ENCODE results near the gene CCDC61. TPM values are rescaled to one million over a fixed set of nuclear protein-coding genes. Genes with fewer than 3 reads are reported as not detected.

The CCDC61 gene
- total and polyA plus RNA-seq, 5 donors from 2014 or later: 7.1 to 12.6 (median 8.9) TPM

DNA sequence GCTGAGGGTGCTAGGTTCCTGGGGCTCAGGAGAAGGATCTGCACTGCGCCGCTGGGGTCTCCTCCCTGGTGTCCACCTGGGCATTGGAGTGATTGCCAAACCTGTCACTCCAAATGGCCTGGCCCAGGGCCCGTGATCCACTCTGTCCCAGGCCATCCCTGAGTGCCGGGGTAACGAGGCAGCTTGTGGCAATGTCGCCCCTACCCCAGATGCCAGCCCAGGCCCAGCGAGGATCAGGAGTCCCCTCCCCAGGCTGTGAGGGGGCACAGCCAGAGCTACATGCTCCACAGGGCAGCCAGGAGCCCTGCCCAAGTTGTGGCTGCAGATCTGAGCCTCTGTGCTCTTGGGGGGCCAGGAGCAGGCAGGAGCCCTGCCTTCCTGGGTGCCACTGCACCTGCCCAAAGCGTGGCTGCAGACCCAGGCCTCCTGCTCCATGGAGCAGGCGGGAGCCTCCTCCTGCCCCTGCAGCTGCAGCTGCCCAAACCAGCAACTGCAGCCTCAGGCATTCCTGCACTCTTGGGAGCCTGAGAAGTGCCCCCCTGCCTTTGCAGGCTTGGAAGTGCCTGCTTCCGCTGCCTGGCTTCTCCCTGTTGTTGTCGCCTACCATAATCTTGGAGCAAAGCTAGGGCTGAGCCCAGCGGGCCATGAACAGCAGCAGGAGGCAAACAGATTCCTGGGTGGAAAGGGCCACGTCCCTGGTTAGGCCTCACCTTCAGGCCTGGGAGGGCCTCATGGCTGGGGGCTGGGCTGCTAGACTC is 40.9 kb downstream of the CCDC61 start:
- no peaks in the 10 kb centered on the region for H3K36me3 ChIP-seq (ENCODE audit: control insufficient read depth, insufficient read depth, low read length)
- H3K27me3 ChIP-seq (ENCODE audit: control insufficient read depth, insufficient read depth, low read length): peaks cover 3% of the 10 kb centered on the region
- no peaks in the 10 kb centered on the region for H3K4me1 ChIP-seq (ENCODE audit: control insufficient read depth, insufficient read depth, low read length, poor library complexity, severe bottlenecking)
- H3K9me3 ChIP-seq (ENCODE audit: control insufficient read depth in 2 of 2, low read length in 2 of 2): no peaks in the 10 kb centered on the region
- no peak for DNase-seq
- Mint-ChIP-seq H3K36me3 (peaks cover 3% of the 10 kb centered on the region), H3K9me3 (peaks cover 0 to 5% (median 0%) of the 10 kb centered on the region in 7 donors), H3K27ac (no peak overlapping the region), H3K27me3 (peaks cover 22% of the 10 kb centered on the region), H3K4me1 (no peaks in the 10 kb centered on the region), H3K4me3 (no peak overlapping the region)
- no peak overlapping the region for H3K4me3 ChIP-seq (ENCODE audit: low read depth, low read length)
- no peak for ATAC-seq (ENCODE audit: low read depth in 2 of 2)
- no peak overlapping the region for H3K27ac ChIP-seq (ENCODE audit: insufficient read depth, low read length, poor library complexity, severe bottlenecking)

DNA sequence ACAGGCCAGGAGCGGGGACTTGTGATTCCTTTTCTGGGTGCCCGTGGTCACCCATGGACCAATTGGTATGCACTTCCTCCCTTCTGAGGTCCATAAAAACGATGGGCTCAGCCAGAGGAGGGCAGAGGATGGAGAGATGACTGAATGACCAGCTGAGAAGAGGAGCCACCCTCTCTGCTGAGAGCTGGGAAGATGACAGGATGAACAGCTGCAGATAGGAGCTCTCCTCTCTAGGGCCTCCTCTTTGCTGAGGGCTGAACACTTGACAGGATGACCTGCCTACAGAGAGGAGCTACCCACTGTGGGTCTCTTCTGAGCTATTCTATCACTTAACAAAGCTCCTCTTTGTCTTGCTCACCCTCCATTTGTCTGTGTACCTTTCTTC is 41.5 kb downstream of the CCDC61 start:
- no peak overlapping the region for H3K27ac Mint-ChIP-seq
- no peaks in the 10 kb centered on the region for H3K4me1 Mint-ChIP-seq
- peaks cover 3% of the 10 kb centered on the region for H3K36me3 Mint-ChIP-seq
- Histone ChIP-seq H3K27me3 (ENCODE audit: control insufficient read depth, insufficient read depth, low read length) (peaks cover 3% of the 10 kb centered on the region), H3K9me3 (ENCODE audit: control insufficient read depth in 2 of 2, low read length in 2 of 2) (no peaks in the 10 kb centered on the region), H3K4me3 (ENCODE audit: low read depth, low read length) (no peak overlapping the region), H3K27ac (ENCODE audit: insufficient read depth, low read length, poor library complexity, severe bottlenecking) (no peak overlapping the region), H3K36me3 (ENCODE audit: control insufficient read depth, insufficient read depth, low read length) (no peaks in the 10 kb centered on the region), H3K4me1 (ENCODE audit: control insufficient read depth, insufficient read depth, low read length, poor library complexity, severe bottlenecking) (no peaks in the 10 kb centered on the region)
- H3K27me3 Mint-ChIP-seq: peaks cover 25% of the 10 kb centered on the region
- no peak for ATAC-seq (ENCODE audit: low read depth in 2 of 2)
- no peak overlapping the region for H3K4me3 Mint-ChIP-seq
- no peak for DNase-seq
- peaks cover 0 to 5% (median 0%) of the 10 kb centered on the region in 7 donors for H3K9me3 Mint-ChIP-seq

DNA sequence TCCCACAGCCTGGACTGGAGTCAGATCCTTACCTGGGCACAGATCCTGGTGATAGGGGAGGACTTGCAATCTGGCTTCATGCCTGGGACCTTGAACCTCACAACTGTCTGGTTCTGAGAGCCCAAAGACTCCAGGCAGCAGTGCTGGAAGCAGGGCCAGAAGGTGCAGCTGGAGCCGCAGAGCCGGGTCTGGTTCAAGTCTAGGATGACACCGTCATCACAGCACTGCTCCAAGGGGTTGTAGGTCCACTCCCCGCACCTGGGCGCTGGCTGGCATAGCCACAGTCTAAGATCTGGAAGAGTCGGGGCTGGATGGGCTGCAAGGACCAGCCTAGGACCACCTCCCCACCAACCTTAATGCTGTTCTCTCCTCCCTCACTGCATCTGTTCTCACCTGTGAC is 44.9 kb downstream of the CCDC61 start:
- Mint-ChIP-seq H3K9me3 (peaks cover 0 to 6% (median 0%) of the 10 kb centered on the region in 7 donors), H3K27ac (no peak overlapping the region), H3K27me3 (peaks cover 48% of the 10 kb centered on the region)

DNA sequence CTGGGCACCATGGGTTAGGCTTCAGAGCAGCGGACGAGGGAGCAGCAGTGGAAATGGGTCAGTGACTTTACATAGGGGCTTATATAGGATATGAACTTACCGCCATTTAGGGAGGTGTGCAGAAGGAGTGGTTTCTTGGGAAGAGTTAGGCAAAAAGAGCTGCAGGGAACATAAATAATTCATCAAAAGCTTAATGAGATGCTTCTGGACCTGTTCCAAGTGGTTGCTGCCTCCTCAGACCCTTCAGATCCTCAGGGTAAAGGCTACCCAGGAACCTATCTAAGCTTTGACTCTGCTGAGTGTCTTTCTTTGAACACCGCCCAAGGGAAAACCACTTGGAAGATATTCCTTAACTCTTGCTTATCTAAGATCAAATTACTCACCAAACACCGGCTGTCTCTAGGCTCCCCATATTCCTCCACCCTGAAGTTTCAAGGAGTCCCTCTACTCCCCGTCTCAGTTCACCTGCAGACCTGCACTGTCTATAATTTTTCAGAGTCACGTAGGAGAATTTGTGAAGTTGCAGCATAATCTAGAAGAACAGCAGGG is 45.8 kb downstream of the CCDC61 start, which contains the start of gene IGFL4:
TSS of gene IGFL4 (minus strand) at position 51 of the 549 bp plus-strand sequence. CDS start at position 11, 40 bp downstream.
- no peaks in the 10 kb centered on the region for H3K4me1 Mint-ChIP-seq
- peaks cover 23% of the 10 kb centered on the region for H3K27me3 ChIP-seq (ENCODE audit: control insufficient read depth, insufficient read depth, low read length)
- no peaks in the 10 kb centered on the region for H3K36me3 Mint-ChIP-seq
- no peak for ATAC-seq (ENCODE audit: low read depth in 2 of 2)
- no peak within 1 kb of the TSS for H3K4me3 Mint-ChIP-seq
- H3K9me3 ChIP-seq (ENCODE audit: control insufficient read depth in 2 of 2, low read length in 2 of 2): peaks cover 0 to 4% of the 10 kb centered on the region in 2 experiments
- peaks cover 0 to 6% (median 0%) of the 10 kb centered on the region in 7 donors for H3K9me3 Mint-ChIP-seq
- H3K4me1 ChIP-seq (ENCODE audit: control insufficient read depth, insufficient read depth, low read length, poor library complexity, severe bottlenecking): no peaks in the 10 kb centered on the region
- H3K27ac Mint-ChIP-seq: no peak within 1 kb of the TSS
- DNase-seq: no peak
- peaks cover 43% of the 10 kb centered on the region for H3K27me3 Mint-ChIP-seq
- H3K4me3 ChIP-seq (ENCODE audit: low read depth, low read length): no peak within 1 kb of the TSS
- no peaks in the 10 kb centered on the region for H3K36me3 ChIP-seq (ENCODE audit: control insufficient read depth, insufficient read depth, low read length)
- H3K27ac ChIP-seq (ENCODE audit: insufficient read depth, low read length, poor library complexity, severe bottlenecking): no peak within 1 kb of the TSS

More for the DNA sequence above, 44.9 kb downstream of the CCDC61 start:
- Mint-ChIP-seq H3K4me3 (no peak overlapping the region), H3K4me1 (no peaks in the 10 kb centered on the region), H3K36me3 (no peaks in the 10 kb centered on the region)
- peaks cover 19% of the 10 kb centered on the region for H3K27me3 ChIP-seq (ENCODE audit: control insufficient read depth, insufficient read depth, low read length)
- H3K9me3 ChIP-seq (ENCODE audit: control insufficient read depth in 2 of 2, low read length in 2 of 2): peaks cover 0 to 4% of the 10 kb centered on the region in 2 experiments
- H3K36me3 ChIP-seq (ENCODE audit: control insufficient read depth, insufficient read depth, low read length): no peaks in the 10 kb centered on the region
- no peak overlapping the region for H3K27ac ChIP-seq (ENCODE audit: insufficient read depth, low read length, poor library complexity, severe bottlenecking)
- no peaks in the 10 kb centered on the region for H3K4me1 ChIP-seq (ENCODE audit: control insufficient read depth, insufficient read depth, low read length, poor library complexity, severe bottlenecking)
- DNase-seq (no peak), ATAC-seq (ENCODE audit: low read depth in 2 of 2) (no peak)
- H3K4me3 ChIP-seq (ENCODE audit: low read depth, low read length): no peak overlapping the region

DNA sequence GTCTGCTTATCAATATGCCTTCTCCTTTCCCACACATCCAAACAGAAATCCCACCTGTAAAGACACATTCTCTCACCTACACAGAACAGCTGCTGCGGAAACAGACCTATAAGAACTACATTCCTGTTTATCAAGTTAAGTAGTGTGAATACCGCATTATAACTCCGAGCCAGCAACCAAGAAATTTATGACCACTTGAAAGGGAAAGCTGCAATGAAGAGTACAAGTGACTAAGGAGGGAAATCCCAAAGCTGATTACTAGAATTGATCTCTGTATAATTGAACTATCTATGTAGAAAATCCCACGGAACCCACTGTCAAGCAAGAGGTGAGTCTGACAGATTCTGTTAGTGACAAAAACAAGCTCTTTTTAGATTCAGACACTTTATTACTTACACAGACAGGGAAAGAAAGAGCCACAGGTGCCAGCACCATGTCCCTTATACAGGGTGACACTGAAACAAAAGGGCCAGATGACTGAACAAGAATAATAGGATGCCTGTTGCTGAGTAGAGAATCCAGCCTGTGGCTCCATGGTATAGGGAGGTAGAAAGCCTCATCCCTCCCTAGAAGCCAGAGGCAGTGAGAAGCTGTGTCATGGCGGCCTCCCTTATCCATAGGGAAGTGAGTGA is 47.1 kb downstream of the CCDC61 start:
- peaks cover 48% of the 10 kb centered on the region for H3K27me3 Mint-ChIP-seq

DNA sequence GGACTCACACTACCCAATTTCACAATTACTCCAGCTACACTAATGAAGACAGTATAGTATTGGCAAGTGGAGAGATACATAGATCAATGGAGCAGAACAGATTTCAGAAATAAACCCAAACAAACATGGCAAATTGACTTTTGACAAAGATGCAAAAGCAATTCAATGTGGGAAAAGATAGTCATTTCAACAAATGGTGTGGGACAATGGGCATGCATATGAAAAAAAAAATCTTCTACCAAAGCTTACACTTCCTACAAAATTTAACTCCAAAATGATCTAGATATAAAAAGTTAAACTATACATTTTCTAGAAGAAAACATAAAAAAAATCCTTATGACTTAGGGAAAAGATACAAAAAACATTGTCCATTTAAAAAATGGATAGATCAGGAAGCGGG is 48.3 kb downstream of the CCDC61 start:
- H3K36me3 Mint-ChIP-seq: no peaks in the 10 kb centered on the region
- no peak for ATAC-seq (ENCODE audit: low read depth in 2 of 2)
- H3K27me3 Mint-ChIP-seq: peaks cover 56% of the 10 kb centered on the region
- Histone ChIP-seq H3K4me3 (ENCODE audit: low read depth, low read length) (no peak overlapping the region), H3K27ac (ENCODE audit: insufficient read depth, low read length, poor library complexity, severe bottlenecking) (no peak overlapping the region), H3K4me1 (ENCODE audit: control insufficient read depth, insufficient read depth, low read length, poor library complexity, severe bottlenecking) (no peaks in the 10 kb centered on the region), H3K27me3 (ENCODE audit: control insufficient read depth, insufficient read depth, low read length) (peaks cover 29% of the 10 kb centered on the region), H3K9me3 (ENCODE audit: control insufficient read depth in 2 of 2, low read length in 2 of 2) (peaks cover 0 to 4% of the 10 kb centered on the region in 2 experiments), H3K36me3 (ENCODE audit: control insufficient read depth, insufficient read depth, low read length) (no peaks in the 10 kb centered on the region)
- H3K27ac Mint-ChIP-seq: no peak overlapping the region
- no peak overlapping the region for H3K4me3 Mint-ChIP-seq
- peaks cover 0 to 6% (median 4%) of the 10 kb centered on the region in 7 donors for H3K9me3 Mint-ChIP-seq
- H3K4me1 Mint-ChIP-seq: no peaks in the 10 kb centered on the region
- no peak for DNase-seq

More for the DNA sequence above, 47.1 kb downstream of the CCDC61 start:
- no peaks in the 10 kb centered on the region for H3K4me1 Mint-ChIP-seq
- Histone ChIP-seq H3K4me1 (ENCODE audit: control insufficient read depth, insufficient read depth, low read length, poor library complexity, severe bottlenecking) (no peaks in the 10 kb centered on the region), H3K27me3 (ENCODE audit: control insufficient read depth, insufficient read depth, low read length) (peaks cover 29% of the 10 kb centered on the region), H3K36me3 (ENCODE audit: control insufficient read depth, insufficient read depth, low read length) (no peaks in the 10 kb centered on the region), H3K9me3 (ENCODE audit: control insufficient read depth in 2 of 2, low read length in 2 of 2) (peaks cover 0 to 4% of the 10 kb centered on the region in 2 experiments), H3K27ac (ENCODE audit: insufficient read depth, low read length, poor library complexity, severe bottlenecking) (no peak overlapping the region), H3K4me3 (ENCODE audit: low read depth, low read length) (no peak overlapping the region)
- DNase-seq: no peak
- no peaks in the 10 kb centered on the region for H3K36me3 Mint-ChIP-seq
- no peak overlapping the region for H3K27ac Mint-ChIP-seq
- no peak for ATAC-seq (ENCODE audit: low read depth in 2 of 2)
- no peak overlapping the region for H3K4me3 Mint-ChIP-seq
- peaks cover 0 to 6% (median 3%) of the 10 kb centered on the region in 7 donors for H3K9me3 Mint-ChIP-seq

DNA sequence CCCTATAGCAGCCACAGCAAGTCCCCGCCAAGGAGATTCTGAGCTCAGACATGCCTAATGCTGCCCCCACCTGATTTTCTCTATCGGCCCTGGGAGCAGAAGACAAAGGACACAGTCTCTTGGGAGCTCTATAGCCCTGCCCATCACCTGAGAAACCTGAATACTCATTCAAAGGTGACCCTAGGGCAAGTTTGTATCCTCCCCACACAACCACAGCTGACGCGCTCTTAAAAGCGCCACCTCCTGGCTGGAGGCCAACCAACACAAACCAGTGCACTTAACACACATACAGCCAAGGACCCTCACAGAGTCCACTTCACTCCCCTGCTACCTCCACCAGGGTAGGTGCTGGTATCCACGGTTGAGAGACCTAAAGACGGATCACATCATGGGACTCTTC is 54.3 kb downstream of the CCDC61 start:
- H3K9me3 ChIP-seq (ENCODE audit: control insufficient read depth in 2 of 2, low read length in 2 of 2): no peaks in the 10 kb centered on the region
- Mint-ChIP-seq H3K27ac (no peak overlapping the region), H3K36me3 (no peaks in the 10 kb centered on the region), H3K4me1 (no peaks in the 10 kb centered on the region), H3K4me3 (no peak overlapping the region), H3K27me3 (peaks cover 42% of the 10 kb centered on the region), H3K9me3 (peaks cover 0 to 4% (median 0%) of the 10 kb centered on the region in 7 donors)
- DNase-seq: peak in 1 of 3 donors; percentile 18
- H3K36me3 ChIP-seq (ENCODE audit: control insufficient read depth, insufficient read depth, low read length): no peaks in the 10 kb centered on the region
- H3K27me3 ChIP-seq (ENCODE audit: control insufficient read depth, insufficient read depth, low read length): peaks cover 15% of the 10 kb centered on the region
- H3K4me1 ChIP-seq (ENCODE audit: control insufficient read depth, insufficient read depth, low read length, poor library complexity, severe bottlenecking): no peaks in the 10 kb centered on the region
- H3K4me3 ChIP-seq (ENCODE audit: low read depth, low read length): no peak overlapping the region
- no peak for ATAC-seq (ENCODE audit: low read depth in 2 of 2)
- H3K27ac ChIP-seq (ENCODE audit: insufficient read depth, low read length, poor library complexity, severe bottlenecking): no peak overlapping the region

Data from CD4-positive, CD25-positive, alpha-beta regulatory T cell (primary cell).